Measurements from ENCODE around the gene TAF4.

TAF4 gene

DNA sequence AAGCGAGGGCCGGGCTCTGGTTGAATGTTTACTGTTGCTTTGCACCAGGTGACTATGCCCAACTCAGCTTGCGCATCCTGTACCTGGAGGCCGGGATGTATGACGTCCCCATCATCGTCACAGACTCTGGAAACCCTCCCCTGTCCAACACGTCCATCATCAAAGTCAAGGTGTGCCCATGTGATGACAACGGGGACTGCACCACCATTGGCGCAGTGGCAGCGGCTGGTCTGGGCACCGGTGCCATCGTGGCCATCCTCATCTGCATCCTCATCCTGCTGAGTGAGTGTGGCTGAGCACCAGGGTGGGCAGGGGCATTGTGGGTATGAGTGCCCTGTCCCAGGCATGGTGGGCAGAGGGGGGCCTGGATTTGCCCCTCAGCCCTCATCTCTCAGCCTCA, 136.1 kb downstream of the TAF4 start:
- DNase-seq: no peak

DNA sequence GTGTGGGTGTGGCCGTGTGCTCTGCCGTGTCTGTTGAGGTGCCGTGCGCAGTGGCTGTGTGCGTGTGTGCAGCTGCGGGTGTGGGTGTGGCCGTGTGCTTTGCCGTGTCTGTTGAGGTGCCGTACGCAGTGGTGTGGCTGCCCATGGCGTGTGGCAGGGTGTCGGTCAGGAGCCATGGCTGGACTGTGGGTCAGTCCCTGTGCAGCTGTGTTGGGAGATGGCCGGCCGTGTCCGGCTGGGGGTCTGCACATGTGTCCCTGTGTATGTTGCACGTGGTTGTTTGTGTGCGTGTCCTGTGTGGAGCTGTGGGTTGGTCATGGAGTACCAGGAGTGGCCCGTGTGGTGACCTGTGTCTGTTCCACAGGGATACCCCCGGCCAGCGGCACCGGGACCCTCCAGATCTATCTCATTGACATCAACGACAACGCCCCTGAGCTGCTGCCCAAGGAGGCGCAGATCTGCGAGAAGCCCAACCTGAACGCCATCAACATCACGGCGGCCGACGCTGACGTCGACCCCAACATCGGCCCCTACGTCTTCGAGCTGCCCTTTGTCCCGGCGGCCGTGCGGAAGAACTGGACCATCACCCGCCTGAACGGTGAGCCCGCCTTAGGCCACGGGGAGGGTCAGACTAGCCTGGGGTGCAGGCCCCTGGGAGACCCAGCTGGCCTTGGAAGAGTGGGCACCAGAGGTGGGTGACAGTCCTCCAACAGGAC, 137.7 kb downstream of the TAF4 start:
- no peak for DNase-seq

DNA sequence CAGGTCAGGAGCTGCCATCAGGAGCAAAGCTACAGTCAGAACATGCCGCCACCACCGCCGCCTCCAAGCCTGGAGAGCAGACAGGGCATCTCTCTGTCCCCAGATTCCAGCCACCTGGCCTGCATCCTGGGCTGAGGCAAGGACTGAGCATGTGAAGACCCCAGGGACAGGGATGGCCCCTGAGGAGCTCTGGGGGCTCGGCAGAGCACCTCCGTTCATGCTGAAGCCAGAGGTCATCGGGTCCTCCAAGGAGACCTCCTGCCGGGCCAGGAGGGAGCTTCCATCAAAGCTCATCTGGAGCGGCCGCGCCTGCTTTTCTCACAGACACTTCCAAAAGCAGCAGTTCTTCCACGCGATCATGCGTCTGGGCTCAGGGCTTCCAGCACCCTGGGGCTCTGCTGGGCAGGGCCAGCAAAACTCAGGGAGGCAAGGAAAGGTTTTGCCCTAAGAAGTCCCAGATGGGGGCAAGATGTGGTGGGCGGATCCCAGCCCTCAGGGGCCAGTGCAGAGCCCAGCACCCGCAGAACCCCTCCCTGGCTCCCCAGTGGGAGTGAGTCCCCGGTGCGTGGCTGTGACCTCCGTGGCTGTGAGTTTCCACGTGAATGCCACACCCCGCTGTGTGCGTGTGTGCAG, 138.4 kb downstream of the TAF4 start:
- DNase-seq: no peak

- DNase-seq: no peak
These were observed 138.9 kb downstream of the TAF4 start for GRCh38 chr20:61926796-61927192.

DNA sequence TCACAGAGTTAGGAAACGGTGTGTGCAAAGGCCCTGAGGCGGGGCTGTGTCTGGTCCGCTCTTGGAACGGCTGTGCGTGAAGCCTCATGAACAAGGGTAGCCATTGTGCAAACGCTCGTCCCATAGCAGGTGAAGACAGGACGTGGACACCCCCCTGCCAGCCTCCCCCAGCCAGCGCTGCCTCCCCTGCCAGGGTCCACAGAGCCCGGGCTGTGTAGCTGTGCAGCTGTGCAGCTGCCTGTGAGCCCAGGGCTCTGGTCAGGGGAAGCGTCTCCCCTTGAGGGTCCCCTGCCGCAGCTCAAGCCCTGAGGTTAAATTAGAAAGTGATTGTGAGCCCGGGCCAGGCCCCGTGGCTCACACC, 139.4 kb downstream of the TAF4 start:
- DNase-seq: no peak

- no peak for DNase-seq
These were observed 140.0 kb downstream of the TAF4 start for GRCh38 chr20:61925555-61926252.

DNA sequence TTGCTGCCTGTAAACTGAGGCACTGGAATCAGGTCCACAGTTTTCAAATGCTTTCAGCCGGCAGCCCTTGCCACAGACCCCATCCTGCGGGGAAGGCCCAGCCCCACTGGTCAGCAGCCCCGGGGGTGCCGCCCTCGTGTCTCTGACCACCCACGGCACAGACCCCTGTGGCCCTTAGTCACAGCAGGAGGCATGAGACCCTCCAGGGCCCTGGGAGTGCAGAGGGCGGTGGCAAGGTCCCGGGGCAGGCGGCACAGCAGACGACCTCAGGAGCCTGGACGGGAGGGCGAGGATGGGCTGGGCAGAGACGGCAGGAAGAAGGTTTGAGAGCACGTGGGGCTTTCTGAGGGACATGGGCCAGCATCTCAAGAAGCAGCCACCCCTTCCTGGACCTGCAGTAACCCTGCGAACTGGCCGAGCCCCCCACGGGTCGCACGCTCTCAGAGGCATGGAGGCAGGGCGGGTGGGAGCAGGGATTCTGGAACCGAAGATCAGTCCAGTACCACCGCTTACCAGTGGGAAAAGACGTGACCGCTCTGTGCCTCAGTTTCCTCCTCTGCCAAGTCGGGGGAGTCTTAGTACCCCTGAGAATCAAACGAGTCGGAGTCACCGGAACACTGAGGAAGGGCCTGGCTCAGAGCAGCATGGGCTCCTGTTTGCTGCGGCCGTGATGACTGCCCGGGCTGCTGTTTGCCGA, 140.7 kb downstream of the TAF4 start:
- DNase-seq: no peak
